ENCODE data around the gene PNMA8A. TPM values are rescaled to one million over a fixed set of nuclear protein-coding genes. Genes with fewer than 3 reads are reported as not detected.

Gene PNMA8A
- total and polyA plus RNA-seq, 2 donors (not counting 1 experiment from before 2014, with no cell fraction given) = 0.45 to 8.9 TPM

- no peaks in the 10 kb centered on the region for H3K4me1 ChIP-seq (ENCODE audit: control insufficient read depth, extremely low read depth, insufficient read depth, low read length)
- H3K27ac ChIP-seq (ENCODE audit: insufficient read depth, low read length) = no peak within 1 kb of the TSS
- H3K9ac ChIP-seq (ENCODE audit: insufficient read depth, low read length) = no peak within 1 kb of the TSS
- peak within 1 kb of the TSS in 2 of 4 experiments; percentile 10 to 51 for H3K4me3 ChIP-seq (replicated peaks in 1 of 4; ENCODE audit: control extremely low read depth in 1 of 4, insufficient read depth in 1 of 4, low read depth in 3 of 4, low read length in 4 of 4)
- no peaks in the 10 kb centered on the region for H4K20me1 ChIP-seq (ENCODE audit: control insufficient read depth, extremely low read depth, insufficient read depth, low read length)
- H3K4me2 ChIP-seq (ENCODE audit: extremely low read depth, insufficient read depth, low read length) = peak within 1 kb of the TSS; percentile 35
- H2AFZ ChIP-seq (ENCODE audit: low read length) = no peak within 1 kb of the TSS
- no peaks in the 10 kb centered on the region for H3K9me3 ChIP-seq (ENCODE audit: control insufficient read depth, insufficient read depth, low read depth, low read length)
- no peaks in the 10 kb centered on the region for H3K36me3 ChIP-seq (ENCODE audit: control insufficient read depth, insufficient read depth, low read length)
- peaks cover 14% of the 10 kb centered on the region for H3K27me3 ChIP-seq (ENCODE audit: control insufficient read depth, insufficient read depth, low read length)
- no peaks in the 10 kb centered on the region for H3K79me2 ChIP-seq (ENCODE audit: control insufficient read depth, insufficient read depth, low read length)
- TF ChIP-seq CTCF (conservative IDR thresholded peaks at IDR 0.05 in 1 of 2, IDR thresholded peaks at IDR 0.05 in 1 of 2; ENCODE audit: low read depth in 1 of 2, low read length in 2 of 2) (no peak), EZH2 (IDR thresholded peaks at IDR 0.05; ENCODE audit: low read length, missing control alignments) (no peak)
- DNase-seq (ENCODE audit: low read depth in 2 of 2) = peak; percentile 43 to 54
Measured at GRCh38 chr19:46495786-46496099, 24.4 kb upstream of the PNMA8A start, which contains the start of gene PNMA8B. Gene PNMA8B (minus strand): TSS chr19:46495867. CDS start chr19:46495465, 402 bp downstream.

- H3K9me3 ChIP-seq (ENCODE audit: control insufficient read depth, insufficient read depth, low read depth, low read length) = no peaks in the 10 kb centered on the region
- TF ChIP-seq CTCF (conservative IDR thresholded peaks at IDR 0.05 in 1 of 2, IDR thresholded peaks at IDR 0.05 in 1 of 2; ENCODE audit: low read depth in 1 of 2, low read length in 2 of 2) = no peak
- TF ChIP-seq EZH2 (IDR thresholded peaks at IDR 0.05; ENCODE audit: low read length, missing control alignments) = no peak
- H3K79me2 ChIP-seq (ENCODE audit: control insufficient read depth, insufficient read depth, low read length) = no peaks in the 10 kb centered on the region
- no peak overlapping the region for H3K27ac ChIP-seq (ENCODE audit: insufficient read depth, low read length)
- no peaks in the 10 kb centered on the region for H4K20me1 ChIP-seq (ENCODE audit: control insufficient read depth, extremely low read depth, insufficient read depth, low read length)
- H3K4me1 ChIP-seq (ENCODE audit: control insufficient read depth, extremely low read depth, insufficient read depth, low read length) = no peaks in the 10 kb centered on the region
- H2AFZ ChIP-seq (ENCODE audit: low read length) = no peak overlapping the region
- peaks cover 15% of the 10 kb centered on the region for H3K27me3 ChIP-seq (ENCODE audit: control insufficient read depth, insufficient read depth, low read length)
- peak overlapping the region in 2 of 4 experiments; percentile 10 to 51 for H3K4me3 ChIP-seq (replicated peaks in 1 of 4; ENCODE audit: control extremely low read depth in 1 of 4, insufficient read depth in 1 of 4, low read depth in 3 of 4, low read length in 4 of 4)
- H3K36me3 ChIP-seq (ENCODE audit: control insufficient read depth, insufficient read depth, low read length) = no peaks in the 10 kb centered on the region
- H3K4me2 ChIP-seq (ENCODE audit: extremely low read depth, insufficient read depth, low read length) = peak overlapping the region; percentile 35
- no peak for DNase-seq (ENCODE audit: low read depth in 2 of 2)
- no peak overlapping the region for H3K9ac ChIP-seq (ENCODE audit: insufficient read depth, low read length)
Measured at GRCh38 chr19:46494941-46495785, 23.8 kb upstream of the PNMA8A start.

GRCh38 chr19:46494146-46494940, 23.0 kb upstream of the PNMA8A start:
- no peak overlapping the region for H3K9ac ChIP-seq (ENCODE audit: insufficient read depth, low read length)
- no peaks in the 10 kb centered on the region for H3K9me3 ChIP-seq (ENCODE audit: control insufficient read depth, insufficient read depth, low read depth, low read length)
- TF ChIP-seq CTCF (conservative IDR thresholded peaks at IDR 0.05 in 1 of 2, IDR thresholded peaks at IDR 0.05 in 1 of 2; ENCODE audit: low read depth in 1 of 2, low read length in 2 of 2) = no peak
- no peak for TF ChIP-seq EZH2 (IDR thresholded peaks at IDR 0.05; ENCODE audit: low read length, missing control alignments)
- H3K4me2 ChIP-seq (ENCODE audit: extremely low read depth, insufficient read depth, low read length) = no peak overlapping the region
- no peak for DNase-seq (ENCODE audit: low read depth in 2 of 2)
- no peaks in the 10 kb centered on the region for H3K79me2 ChIP-seq (ENCODE audit: control insufficient read depth, insufficient read depth, low read length)
- H3K4me1 ChIP-seq (ENCODE audit: control insufficient read depth, extremely low read depth, insufficient read depth, low read length) = peaks cover 2% of the 10 kb centered on the region
- H4K20me1 ChIP-seq (ENCODE audit: control insufficient read depth, extremely low read depth, insufficient read depth, low read length) = no peaks in the 10 kb centered on the region
- no peak overlapping the region for H3K27ac ChIP-seq (ENCODE audit: insufficient read depth, low read length)
- no peaks in the 10 kb centered on the region for H3K36me3 ChIP-seq (ENCODE audit: control insufficient read depth, insufficient read depth, low read length)
- H3K27me3 ChIP-seq (ENCODE audit: control insufficient read depth, insufficient read depth, low read length) = peaks cover 15% of the 10 kb centered on the region
- H3K4me3 ChIP-seq (replicated peaks in 1 of 4; ENCODE audit: control extremely low read depth in 1 of 4, insufficient read depth in 1 of 4, low read depth in 3 of 4, low read length in 4 of 4) = no peak overlapping the region
- H2AFZ ChIP-seq (ENCODE audit: low read length) = no peak overlapping the region

Measured in fibroblast of lung (primary cell).